HG02610 (cell line): ENCODE results near the gene BRD4.

Experiments
- ATAC-seq: cut with Tn5 transposase; IDR thresholded peaks from one replicate; pipeline ENCODE4 v1.9.1; 2021; ENCODE audit warnings: mild to moderate bottlenecking, moderate library complexity; ENCODE audit not compliant: unreplicated experiment

BRD4 gene

GRCh38 chr19:15268192-15268927 is 64.0 kb downstream of the BRD4 start:
- no peak for ATAC-seq

DNA sequence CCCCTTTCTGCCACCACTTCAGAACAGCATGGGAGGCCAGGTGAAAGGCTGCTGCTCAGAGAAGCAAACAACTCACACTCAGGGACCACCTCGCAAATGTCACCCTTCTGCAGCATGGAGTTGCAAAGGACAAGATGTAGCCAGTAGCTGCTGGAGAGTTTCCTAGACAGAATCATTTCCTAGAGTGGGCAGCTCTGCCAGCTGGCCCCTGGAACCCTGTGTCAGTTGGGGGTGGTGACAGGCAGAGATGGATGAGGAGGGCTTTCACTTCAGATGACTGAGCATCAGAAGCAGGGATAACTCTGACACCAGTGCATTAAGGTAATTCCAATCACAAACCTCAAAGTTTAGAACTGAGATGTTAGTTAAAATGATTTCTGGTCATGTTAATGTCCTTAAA is 65.7 kb downstream of the BRD4 start:
- ATAC-seq = no peak

GRCh38 chr19:15265850-15266248 is 66.5 kb downstream of the BRD4 start:
- no peak for ATAC-seq

DNA sequence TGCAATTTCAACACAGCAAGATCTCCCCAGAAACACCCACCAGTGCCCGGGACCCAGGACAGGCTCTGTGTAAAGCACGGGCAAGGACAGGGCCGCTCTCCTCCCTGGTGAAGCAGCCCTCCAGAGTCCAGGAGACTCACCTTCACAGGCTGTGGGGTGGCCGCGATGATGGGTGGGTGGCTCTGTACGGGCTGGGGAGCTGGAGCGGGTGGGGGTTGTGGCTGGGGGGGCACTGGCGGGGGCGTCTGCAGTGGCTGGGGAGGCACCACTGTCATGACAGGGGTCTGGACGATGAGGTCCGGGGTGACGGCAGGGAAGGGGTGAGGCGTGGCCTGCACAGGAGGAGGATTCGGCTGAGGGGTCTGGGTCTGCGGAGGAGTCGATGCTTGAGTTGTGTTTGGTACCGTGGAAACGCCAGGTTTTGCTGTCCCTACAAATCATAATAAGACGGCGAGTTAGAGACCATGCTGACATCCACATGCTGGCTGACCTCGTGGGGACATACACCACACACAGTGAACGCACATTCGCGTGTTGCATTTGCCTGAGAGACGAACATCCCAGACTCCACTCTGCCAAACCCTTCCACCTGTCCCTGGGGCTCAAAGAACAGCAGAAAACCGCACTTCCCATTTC is 67.0 kb downstream of the BRD4 start:
- no peak for ATAC-seq

- no peak for ATAC-seq
These were observed 67.5 kb downstream of the BRD4 start for GRCh38 chr19:15264933-15265206.

- no peak for ATAC-seq
These were observed 68.0 kb downstream of the BRD4 start for GRCh38 chr19:15264061-15264932.

- no peak for ATAC-seq
These were observed 68.9 kb downstream of the BRD4 start for GRCh38 chr19:15263361-15263985.

DNA sequence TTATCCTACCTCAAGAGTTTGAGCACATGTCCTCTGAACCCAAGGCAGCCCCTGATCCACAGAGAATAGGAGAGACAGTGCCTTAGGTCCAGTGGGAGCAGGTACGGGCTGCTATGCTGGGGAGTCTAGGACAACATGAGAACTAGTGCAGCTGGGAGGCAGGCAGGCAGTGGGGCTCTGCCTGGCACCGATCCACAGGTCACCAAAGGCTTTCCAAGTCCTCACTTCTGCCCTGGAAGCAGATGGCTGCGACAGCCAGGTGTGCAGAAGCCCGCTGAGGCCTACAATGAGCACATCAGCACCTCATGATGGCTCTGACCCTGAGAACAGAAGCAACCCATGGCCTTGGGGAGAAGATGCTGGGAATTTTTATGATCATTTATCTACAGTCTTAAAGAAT is 70.3 kb downstream of the BRD4 start:
- ATAC-seq = no peak

GRCh38 chr19:15260939-15261338 is 71.4 kb downstream of the BRD4 start:
- ATAC-seq = no peak

DNA sequence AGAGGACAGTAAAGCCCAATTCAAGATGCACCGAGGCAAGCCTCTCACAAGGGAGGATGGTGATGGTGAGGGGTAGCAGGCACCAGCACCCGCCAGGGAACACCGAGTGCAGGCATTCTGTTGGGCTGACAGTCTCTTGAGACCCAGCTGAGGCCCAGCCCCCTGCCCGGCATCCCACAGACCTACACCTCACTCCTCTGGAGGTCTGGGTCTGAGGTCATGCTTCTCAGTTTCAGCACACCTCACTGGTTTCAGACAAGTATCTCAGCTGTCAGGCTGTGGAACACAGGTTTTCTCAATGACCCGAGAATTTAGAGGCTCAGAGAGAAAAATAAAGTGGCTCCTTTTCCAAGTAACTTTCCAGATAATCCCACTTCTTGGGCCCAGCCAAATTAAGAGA is 72.4 kb downstream of the BRD4 start:
- no peak for ATAC-seq

DNA sequence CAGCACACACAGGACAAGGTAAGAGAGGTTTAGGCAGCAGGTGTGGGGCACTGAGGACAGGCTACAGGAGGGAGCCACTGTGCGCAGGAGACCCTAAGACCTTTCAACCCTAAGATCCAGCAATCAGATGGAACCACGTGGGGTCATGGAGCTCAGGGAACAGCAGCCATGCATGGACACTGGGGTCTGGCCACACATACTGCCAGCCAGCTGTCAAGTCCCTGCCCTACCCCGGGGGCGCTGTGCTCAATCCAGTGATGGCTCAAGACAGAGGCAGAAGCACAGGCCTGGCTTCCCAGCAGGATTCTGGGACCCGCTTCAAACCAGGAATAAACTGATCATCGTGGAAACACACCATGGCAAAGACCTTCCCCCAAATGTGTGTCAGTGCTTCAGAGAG is 74.6 kb downstream of the BRD4 start:
- no peak for ATAC-seq

- ATAC-seq = no peak
These were observed 75.5 kb downstream of the BRD4 start for GRCh38 chr19:15256708-15257331.

DNA sequence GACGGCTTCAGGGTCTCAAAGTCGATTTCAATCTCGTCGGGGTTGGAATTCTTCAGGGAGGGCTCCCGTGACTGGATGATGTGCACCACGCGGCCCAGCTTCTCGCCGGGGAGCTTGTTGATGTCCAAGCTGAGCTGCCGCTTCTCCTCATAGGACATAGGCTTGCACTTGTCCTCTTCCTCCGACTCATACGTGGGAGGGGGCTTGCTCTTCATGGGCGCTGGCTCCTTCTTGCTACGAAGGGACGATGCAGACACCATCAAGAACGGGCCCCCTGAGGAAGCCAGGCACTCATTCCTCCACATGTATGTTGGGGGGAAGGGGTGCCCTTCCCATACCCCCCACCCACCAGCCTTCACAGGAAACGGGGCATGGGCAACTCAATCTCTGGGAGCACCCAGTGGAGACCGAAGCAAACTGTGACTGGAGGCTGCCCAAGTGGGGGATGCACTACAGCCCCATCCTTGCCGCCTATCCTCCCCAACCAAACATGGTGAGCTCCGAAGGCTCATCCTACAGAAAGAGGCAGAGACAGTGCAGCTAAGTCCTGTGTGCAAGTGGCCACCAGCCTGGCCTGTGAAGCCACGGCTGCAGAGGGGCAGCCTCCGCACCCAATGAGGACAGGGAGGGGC is 76.9 kb downstream of the BRD4 start:
- ATAC-seq = no peak

DNA sequence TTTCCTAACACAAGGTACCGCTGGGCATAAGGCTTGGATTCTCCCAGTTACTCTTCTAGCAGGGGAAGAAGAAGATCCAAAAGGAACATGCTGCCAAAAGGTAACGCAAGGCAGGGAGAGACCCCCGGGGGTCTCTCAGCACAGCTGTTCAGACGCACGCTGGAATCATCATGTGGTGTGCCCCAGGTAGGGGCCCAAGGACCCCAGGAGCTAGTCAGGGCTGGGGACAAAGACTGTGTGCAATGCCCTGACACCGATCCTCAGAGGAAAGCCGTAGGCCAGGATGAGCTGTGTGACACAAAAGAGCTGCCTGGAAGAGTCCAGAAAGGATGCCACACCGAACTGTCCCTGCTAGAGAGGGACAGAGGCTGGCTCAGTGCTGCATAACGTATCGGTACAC is 77.8 kb downstream of the BRD4 start:
- ATAC-seq = no peak

DNA sequence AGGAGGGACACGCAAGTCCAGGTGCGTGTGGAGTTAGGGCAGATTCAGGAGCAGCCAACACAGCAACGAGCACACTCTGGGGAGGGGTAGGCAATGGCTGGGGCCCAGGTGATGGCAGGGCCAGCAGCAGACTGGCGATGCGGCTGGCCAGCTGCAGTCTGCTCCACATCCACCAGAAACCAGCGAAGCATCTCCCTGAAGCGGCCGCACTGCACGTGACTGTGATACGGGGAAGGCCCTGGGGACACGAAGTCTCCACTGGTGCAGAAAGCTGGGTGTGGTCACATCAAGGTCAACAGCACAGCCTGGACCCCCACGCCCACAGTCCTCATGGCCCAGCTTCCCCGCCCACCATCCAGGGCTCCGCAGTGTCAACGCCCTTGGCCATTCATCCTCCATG is 78.8 kb downstream of the BRD4 start:
- no peak for ATAC-seq

DNA sequence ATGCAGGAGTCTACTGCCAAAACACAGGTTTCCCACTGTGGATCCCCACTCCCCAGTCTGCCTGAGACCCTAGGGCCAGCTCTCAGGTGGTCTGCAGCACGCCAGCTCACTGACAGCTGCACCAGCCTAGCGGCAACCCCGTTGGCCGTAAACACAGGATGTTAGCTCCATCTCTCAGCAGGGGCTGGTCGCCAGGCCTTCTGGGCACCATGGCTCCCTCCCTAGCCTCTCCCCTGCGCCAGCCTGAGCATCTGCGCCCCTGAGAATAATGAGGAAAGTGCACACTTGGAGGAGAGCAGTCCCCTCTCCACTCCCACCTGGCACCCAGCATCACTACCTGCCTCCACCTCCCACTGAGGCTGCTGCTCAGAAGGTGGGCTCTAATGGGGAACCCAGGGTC is 79.3 kb downstream of the BRD4 start:
- ATAC-seq = no peak

DNA sequence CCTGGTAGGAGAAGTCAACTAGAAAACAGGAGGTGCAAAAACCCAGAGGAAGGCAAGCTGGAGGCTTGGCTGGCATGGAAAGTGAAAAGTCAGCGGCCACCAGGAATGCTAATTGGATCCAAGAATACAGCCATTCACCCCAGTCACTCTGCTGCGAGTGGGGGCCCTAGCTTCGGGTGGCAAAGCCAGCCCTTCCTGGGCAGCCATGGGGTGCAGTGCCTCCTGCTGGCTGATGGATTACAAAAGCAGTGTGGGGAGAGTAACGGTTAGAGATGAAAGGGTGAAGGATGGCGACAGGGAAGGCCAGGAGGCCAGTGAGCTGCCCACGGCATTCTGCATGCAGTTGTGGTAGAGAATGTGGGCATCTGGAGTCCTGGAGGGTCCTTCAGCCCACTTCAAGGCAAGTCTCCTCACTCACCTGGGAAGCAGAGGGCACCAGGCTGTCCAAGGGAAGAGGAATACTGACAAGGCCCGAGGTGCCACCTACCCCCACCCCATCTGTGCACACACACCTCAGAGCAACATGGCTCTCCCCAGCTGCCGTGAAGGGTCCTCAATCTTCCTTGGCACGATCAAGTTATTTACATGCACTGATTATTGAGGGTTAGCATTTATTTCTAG is 79.8 kb downstream of the BRD4 start:
- no peak for ATAC-seq

DNA sequence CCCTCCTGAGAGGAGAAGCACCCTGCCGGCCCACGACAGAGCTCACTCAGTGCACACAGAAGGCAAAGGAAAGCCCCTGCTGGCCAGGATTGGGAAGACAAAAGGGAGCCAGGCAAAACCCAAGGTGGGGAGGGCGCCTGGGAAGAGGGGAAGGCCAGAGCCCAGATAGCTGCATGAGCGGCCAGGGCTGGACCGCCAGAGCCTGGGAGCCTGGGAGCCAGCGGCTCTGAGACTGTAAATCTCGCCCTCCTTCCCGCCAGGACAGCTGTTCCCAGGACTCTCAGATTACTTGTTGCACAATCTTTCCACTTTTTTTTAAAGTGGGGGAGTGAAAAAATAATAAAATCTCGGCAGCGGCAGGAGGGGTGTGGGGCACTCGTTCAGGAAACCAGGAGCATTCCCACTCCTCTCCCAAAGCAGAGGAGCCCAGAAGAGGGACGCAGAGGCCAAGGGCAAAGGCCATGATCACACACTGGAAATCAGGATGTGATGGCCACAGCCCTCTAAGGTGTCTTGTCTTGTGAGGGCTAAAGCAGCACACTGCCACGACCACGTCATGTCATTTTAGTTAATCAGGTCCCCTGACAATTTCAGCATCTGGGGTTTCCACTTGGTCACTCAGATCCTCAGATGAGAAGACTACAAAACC is 80.5 kb downstream of the BRD4 start:
- ATAC-seq = no peak

DNA sequence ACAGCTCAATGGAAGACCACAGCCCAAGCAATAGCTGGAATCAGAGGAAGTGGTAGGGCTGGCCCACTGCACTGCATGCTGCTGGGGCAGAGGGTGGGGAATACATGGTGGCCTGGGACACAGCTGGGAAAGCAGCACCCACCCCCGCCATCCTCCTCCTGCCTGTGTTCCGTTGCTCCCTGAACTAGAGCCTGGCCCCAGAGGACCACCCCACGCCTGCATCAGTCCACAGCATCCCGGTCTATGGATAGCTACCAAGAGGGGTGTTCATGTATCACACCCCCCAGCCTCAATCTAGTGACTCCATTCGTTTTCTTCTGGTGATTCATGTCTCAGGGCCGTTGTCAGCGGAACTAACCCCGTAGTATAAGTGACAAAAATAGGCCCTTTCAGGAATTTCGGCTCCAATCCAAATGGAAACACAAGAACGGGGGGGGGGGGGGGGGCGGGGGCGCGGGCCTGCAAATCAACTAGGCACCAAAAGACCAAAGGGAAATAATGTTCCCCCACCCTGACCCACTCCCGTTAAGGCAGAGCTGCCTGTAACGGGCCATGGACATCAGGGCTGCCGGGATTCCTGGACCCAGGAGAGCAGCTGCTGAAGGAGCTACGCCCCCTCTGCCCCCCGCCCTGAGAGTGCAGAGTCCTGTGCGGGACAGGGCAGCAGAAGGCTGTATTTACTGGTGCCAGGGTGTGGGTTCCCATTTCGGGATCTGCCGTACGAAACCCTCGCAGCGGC is 81.2 kb downstream of the BRD4 start:
- ATAC-seq = no peak
